HG03045 (cell line): ENCODE results near the gene CCL21.
"Not testable (repeated sequence)": the region's sequence is repeated elsewhere in the genome, so short reads cannot be mapped to it uniquely, and the experiment has no call there.

Source experiments
- ATAC-seq: cut with Tn5 transposase; IDR thresholded peaks from one replicate; pipeline ENCODE4 v1.9.1; 2021; ENCODE audit warnings: mild to moderate bottlenecking, moderate library complexity; ENCODE audit not compliant: unreplicated experiment

CCL21 gene, protein sequence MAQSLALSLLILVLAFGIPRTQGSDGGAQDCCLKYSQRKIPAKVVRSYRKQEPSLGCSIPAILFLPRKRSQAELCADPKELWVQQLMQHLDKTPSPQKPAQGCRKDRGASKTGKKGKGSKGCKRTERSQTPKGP

DNA sequence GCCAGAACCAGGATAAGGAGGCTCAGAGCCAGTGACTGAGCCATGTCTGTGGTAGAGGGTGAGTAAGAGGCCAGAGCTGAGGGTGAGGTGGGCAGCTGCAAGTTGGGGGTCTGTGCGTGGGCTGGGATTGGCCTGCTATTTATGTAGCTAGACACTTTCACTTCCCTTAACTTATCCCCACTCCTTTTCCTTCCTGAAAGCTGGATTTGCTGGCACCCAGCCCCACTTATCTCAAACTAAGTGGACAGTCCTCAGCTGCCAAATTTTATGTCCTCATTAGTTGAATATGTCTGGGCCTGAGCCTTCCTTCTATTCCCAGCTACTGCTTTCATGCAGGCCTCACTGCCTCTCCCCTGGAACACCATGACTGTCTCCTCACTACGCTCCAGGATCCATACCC, at the start of gene CCL21:
TSS of gene CCL21 (minus strand) at position 114 of the 400 bp plus-strand sequence. CDS start at position 44, 70 bp downstream.
- ATAC-seq = no peak

DNA sequence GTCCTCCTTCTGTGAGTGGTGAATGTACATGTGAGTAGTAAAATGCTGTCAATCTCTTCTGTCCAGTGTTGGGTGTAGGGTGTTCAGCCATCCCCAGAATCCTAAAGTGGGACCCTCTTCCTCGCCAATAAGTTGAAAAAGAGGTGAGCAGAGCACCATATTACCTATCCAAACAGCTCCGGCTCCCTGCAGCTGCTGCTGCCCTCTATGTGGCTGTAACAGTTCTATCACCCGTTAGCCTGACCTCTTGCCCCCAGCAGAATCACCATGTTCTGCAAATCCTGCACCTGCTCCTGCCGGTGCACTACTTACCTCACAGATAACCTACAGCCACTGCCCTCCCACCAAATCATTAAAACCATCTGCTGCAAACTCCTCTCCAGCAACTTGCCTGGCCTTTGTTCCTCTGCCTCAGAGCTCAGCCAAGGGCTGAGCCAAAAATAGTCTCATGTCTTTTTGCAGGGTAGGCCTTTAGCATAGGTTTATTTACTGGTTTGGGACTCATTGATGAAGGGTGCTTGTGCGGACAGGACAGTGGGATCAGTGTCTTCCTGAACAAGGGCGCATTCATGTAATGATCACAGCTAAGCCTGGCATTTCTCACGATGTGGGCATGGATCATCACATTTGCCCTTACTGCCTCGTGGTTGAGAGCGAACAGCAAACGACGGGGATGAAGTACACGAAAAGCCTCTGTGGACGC, 49.6 kb upstream of the CCL21 start:
- no peak for ATAC-seq

DNA sequence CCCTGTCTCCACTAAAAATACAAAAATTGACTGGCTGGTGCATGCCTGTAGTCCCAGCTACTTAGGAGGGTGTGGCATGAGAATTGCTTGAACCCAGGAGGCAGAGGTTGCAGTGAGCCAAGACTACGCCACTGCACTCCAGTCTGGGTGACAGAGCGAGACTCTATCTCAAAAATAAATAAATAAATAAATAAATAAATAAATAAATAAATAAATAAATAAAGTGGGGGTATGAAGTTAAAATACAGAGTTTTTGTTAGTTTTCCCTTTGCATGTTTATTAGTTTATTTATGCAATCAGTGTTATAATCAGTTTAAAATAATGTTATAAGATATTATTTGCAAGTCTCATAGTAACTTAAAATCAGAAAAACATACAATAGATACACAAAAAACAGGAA, 40.4 kb upstream of the CCL21 start:
- not testable (repeated sequence) for ATAC-seq

DNA sequence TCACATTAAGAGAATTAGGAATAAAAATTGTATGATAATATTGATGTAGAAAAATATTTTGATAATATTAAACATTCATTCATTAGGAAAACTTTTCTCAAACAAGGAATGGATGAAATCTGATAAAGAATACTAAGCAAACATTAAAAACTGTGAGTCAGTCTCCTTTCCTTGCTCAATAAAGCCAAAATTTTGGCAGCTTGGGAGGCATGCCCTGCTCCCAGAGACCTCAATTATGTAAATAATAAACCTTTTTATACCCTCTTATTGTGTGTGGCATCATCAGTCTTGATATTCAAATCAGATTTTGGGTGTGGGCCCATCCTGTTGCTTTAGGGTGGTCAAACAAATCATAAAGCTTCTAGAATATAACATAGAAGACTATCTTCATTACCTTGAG, 36.6 kb upstream of the CCL21 start:
- ATAC-seq = no peak

DNA sequence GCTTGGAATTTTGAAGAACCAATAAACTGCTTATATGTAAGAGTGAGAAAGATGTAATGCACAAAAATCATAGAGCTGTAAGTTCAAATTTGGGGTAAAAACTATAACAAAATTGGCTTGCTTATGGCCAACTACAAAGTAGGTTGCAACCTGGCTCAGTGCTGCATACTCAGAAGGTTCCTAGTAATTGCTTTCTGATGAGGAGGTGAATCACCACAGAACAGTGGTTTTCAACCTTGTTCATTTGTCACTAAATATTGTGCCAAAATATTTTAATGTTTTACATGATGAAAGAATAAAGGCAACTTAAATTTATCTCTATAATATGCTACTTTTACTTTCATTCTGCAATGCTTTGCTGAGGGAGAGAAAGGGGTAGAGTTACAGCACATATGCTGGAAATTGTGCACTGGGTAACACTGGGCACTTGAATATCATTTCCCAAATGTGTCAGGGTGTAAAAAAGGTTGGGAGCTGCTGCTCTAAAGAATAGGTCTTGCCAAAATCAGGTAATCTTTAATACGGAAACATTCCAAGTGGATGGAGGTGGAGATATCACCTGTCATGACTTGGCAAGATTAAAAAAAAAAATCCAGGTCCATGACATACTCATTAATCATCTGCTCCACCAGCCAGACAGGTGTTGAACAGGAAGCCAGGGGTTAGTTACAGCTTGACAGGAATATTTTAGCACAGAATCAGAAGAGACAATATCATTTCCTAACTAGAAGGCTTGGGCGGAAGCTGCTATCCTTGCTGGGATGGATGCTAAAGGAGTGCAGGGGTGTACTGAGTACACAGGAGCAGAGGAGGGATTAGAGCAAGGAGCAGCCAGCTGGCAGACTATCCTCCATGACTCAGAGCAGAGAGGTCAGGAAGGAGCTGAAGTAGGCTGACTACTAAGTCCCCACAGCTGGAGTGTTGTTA, 34.6 kb upstream of the CCL21 start:
- ATAC-seq = no peak

DNA sequence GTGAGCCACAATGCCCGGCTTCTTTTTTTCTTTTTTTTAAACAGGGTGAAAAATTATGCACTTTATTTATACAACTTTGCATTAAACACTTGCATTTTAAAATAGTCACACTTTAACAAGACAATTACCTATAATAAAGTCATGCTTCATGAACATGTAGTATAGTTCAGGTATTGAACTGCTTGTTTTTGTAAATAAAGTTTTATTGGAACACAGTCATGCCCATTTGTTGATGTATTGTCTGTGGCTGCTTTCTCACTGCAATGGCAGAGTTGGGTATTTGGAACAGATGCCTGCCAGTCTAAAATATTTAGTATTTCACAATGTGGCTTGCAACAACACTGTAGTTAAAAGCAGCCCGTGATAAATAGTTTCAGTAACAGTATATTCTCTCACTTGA, 32.8 kb upstream of the CCL21 start:
- no peak for ATAC-seq

DNA sequence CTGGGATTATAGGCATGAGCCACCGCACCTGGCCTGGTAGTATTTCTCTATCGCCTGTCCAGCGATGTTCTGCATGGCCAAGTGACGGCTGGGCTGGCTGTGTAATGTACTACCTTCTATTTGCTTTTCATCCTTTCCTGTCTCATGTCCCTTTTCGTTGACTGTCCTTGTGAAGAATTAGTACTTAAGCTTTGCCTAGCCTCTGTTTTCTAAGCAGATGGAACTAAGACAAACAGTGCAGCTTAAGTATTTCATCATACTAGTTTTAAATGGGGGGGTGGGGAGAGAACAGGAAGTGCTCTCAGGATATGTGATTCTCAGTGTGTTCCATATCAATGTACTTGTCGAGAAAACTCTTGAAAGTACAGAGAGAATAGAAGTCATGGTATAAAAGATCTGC, 31.7 kb upstream of the CCL21 start:
- ATAC-seq = no peak

DNA sequence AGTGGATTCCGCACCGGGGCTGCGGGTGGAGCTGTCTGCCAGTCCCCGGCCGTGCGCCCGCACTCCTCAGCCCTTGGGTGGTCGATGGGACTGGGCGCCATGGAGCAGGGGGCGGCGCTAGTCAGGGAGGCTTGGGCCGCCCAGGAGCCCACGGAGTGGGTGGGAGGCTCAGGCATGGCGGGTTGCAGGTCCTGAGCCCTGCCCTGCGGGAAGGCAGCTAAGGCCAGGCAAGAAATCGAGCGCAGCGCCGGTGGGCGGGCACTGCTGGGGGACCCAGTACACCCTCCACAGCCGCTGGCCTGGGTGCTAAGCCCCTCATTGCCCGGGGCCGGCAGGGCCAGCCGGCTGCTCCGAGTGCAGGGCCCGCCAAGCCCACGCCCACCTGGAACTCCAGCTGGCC, 30.2 kb upstream of the CCL21 start:
- not testable (repeated sequence) for ATAC-seq

DNA sequence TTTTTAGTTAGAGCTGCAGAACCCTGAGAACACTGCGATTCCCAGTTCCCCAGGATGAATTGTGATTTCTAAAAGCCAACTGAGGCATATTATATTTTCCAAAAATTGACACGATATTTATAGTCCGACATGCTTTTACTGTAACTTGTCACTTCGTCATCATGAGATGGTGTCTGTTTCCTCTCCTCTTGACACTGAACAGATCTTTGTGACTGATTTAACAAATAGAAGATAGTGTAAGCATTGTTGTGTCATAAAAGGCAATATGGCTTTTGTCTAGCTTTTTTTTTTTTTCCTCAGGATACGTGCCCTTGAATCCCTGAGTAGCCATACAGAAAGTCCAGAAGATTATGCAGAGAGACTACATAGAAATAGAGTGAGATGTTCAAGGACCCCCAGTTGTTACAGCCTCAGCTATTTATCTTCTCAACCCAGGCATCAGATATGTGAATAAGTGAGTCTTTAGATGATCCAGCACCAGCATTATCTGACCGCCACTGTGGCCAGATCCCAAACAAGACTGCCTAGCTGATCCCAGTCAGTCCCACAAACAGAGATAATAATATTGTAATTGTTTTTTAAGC, 27.8 kb upstream of the CCL21 start:
- no peak for ATAC-seq

DNA sequence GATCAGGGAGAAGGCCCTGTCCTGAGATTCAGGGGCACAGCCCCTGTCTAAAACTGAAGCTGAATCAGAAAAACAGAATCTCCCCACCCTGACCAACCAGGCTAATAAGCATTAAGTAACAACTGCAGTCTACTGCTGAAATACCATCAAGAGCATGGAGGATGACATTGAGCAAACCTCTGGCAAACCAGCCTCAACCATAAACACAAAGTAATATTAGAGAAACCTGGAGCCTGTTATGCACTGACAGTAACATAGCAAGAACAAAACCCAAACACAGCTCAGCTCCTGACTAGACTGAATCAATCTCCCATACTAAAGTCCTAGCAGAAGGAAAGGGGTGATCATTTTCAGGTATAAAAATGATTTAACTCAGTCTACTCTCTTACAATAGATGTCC, 24.8 kb upstream of the CCL21 start:
- ATAC-seq = no peak

DNA sequence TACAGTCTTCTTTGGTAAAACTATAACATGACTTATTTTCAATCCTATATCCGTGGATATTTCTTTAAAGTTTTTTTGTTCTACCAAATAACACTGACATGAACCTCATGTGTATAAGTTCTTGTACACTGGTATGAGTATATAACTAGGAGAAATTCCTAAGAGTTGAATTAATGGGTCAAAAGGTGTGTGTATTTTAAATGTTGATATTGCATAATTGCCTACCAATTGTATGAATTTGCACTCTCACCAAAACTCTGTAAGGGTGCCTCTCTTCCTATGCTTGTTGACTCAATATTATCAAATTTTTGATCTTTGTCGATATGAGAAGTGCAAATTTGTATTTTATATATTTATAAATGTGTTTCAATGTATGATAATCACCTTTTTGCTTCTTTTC, 22.9 kb upstream of the CCL21 start:
- no peak for ATAC-seq

DNA sequence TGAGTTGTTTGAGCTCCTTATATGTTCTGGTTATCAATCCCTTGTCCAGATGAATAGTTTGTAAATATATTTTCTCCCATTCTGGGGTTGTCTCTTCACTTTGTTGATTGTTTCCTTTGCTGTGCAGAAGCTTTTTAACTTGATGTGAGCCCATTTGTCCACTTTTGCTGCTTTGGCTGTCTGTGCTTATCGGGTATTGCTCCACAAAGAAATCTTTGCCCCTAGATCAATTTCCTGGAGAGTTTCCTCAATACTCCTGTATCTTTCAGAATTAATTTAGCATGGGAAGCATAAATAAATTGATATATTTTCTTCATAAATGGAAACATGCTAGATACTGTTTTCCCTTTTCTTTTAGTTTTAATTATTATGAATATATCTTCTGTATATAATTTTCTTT, 22.5 kb upstream of the CCL21 start:
- no peak for ATAC-seq

DNA sequence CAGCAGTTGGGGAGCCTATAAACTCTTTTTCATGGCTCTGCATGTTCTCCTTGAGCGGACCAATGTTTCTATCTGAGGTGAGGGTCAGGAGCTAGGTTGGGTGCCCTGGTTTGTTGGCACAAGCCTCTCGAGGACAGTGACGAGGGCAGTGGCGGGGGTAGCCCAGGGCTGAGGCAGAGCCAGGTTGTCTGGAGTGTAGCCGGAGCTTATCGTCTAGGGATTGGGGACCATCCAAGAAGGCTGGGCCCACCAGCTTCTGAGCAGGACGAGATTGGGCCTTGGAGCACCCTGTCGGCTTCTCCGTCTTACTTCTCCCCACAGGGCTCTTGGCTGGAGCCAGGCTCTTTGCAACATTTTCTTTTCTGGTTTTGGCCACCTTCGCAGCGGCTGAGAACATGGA, 13.2 kb upstream of the CCL21 start:
- no peak for ATAC-seq

DNA sequence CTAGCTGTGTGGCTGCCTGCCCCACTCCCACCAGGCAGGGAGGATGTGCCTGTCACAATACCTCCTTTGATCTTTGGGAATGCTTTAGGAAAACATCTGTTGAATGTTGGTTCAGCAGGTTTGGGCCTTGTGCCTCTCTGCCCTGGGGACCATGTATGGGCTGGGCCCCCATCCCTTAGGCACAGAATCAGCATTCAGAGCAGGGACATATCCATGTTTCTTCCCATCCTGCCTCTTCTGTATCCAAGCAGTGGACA, 9.8 kb upstream of the CCL21 start:
- ATAC-seq = not testable (repeated sequence)

DNA sequence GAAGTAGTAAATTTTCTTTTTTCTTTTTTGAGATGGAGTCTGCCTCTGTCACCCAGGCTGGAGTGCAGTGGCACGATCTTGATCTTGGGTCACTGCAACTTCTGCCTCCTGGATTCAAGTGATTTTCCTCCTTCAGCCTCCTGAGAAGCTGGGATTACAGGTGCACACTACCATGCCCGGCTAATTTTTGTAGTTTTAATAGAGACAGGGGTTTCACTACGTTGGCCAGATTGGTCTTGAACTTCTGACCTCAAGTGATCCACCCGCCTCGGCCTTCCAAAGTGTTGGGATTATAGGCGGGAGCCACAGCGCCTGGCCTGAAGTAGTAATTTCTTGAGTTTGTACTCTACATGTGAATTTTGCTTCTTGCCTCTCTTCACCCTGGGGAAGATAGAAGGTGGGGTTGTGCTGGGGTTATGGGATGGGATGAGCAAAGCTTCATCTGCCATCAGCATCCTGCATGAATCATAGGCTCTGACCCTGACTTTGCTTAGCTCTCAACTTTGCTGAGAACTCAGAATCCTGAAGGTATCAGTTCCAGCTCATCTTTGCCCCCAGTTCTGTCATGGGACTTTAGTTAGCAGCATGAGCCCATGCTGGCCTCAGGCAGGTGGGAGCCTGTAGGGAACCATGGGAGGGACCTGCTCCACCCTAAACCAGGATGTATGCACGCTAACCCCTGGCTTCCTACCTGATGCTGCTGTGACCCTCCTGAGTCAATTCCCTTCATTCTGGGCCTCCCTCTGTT, 9.3 kb upstream of the CCL21 start:
- no peak for ATAC-seq

DNA sequence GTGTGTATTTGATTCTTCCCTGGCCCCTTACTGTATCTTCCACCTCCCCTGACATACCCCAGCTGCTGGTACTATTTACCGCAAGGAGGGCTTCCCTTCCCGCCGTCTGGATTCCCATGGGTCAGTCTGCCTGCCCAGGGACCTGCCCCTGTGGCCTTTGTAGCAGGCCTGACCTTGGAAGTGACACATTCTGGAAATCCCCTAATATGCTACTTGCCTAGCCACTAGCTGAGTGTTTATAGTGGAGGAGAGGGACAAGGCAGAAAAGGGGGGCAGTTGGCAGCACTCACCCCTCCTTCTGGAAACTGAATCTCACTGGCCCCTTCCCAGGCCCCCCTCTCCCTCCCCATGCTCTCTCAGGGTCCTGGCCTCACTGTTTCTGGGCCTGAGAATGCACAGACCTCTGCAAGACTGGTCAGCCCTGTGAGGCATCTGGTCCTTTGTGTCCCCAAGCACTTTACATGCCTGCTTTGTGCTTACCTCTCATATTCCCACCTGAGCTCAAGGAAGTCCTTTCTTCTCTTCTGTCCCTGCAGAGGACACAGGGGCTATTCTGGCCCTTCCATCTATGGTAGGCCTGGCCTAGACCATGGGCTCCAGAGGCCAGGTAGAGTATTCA, 8.2 kb upstream of the CCL21 start:
- no peak for ATAC-seq

DNA sequence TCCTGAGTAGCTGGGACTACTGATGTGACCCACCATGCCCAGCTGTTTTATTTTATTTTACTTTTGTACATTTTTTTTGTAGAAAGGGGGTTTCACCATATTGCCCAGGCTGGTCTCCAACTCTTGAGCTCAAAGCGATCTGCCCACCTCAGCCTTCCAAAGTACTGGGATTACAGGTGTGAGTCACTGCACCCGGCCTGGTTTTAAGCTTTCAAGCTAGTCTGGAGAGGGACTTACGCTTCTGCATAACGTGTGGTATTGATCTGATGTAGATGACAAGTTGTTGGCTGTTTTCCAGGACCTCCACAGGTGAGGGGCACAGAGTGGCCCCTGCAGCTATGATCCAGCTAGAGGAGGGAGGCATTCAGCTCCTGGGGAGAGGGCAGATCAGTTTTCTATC, 6.8 kb upstream of the CCL21 start:
- ATAC-seq = no peak

DNA sequence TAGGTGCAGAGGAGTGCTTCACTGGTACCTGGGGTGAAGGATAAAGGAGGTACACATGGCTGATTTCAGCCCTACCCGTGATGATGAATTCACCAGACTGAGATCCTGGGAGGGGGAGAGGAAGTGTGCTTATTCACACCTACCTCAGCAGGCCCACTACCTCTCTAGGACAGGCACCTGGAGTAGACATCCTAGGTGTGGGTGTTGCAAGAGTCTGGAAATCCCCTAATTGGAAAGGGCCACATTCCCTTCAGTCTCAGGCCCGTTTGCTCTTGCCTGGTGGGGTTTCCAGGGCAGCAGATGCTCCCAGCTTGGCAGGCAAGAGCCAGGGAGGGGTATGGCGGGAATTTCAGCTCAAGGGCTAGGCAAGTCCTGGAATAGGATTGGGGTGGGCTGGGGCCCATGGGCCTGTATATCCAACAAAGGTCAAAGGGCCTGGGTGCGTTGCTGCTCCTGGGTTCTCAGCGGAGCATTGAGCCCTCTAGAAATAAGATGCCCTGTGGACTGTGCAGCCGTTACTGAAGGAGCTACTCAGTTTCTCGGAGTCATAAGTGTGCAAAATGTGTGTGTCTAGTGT, 5.8 kb upstream of the CCL21 start:
- no peak for ATAC-seq

DNA sequence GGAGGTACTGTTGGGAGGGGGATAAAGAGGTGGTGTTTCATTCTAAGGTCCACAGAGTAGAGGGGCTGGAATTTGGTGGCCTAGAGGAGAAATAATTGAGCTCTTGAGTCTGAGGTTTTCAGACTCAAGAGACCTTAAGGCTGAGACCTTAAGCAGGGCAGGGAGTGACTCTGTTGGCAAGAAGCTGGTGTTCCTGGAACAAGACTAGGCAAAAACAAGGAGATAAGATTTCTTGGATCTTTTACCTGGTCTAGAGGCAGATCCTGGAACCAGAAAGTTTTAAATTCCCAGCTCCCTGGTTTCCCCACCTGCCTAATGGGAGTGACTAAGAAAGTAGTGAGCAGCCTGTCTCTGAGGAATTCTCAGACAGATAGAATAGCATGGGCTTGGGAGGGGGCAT, 4.1 kb upstream of the CCL21 start:
- no peak for ATAC-seq

DNA sequence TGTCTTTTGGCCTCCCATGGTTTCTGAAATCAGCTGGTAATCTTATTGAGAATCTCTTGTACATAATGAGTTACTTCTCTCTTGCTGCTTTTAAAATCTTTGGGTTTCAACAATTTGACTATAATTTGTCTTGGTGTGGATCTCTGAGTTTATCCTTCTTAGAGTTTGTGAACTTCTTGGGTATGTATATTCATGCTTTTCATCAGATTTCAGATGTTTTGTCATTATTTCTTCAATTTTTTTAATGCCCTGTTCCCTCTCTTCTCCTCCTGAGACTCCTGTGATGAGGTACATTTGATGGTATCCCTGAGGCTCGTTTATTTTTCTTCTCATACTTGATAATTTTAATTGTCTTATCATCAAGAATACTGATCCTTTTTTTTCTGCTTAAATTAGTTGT, 2.2 kb upstream of the CCL21 start:
- no peak for ATAC-seq
